Amniotic stem cell (primary cell): ENCODE results near the gene PLEKHG5.
"Not testable (repeated sequence)": the region's sequence is repeated elsewhere in the genome, so short reads cannot be mapped to it uniquely, and the experiment has no call there.

Source experiments
- DNase-seq: peaks from one replicate; lab custom pipeline; 2025; lab: John Stamatoyannopoulos, UW

Gene PLEKHG5

GRCh38 chr1:6496890-6497214 is 5.4 kb upstream of the PLEKHG5 start:
- DNase-seq, result no peak

GRCh38 chr1:6496365-6496721 is 4.9 kb upstream of the PLEKHG5 start:
- no peak for DNase-seq

- DNase-seq, result no peak
Measured at GRCh38 chr1:6495540-6496364, 4.3 kb upstream of the PLEKHG5 start.

GRCh38 chr1:6495041-6495441 is 3.6 kb upstream of the PLEKHG5 start:
- no peak for DNase-seq

GRCh38 chr1:6494627-6495026 is 3.2 kb upstream of the PLEKHG5 start:
- no peak for DNase-seq

- not testable (repeated sequence) for DNase-seq
Measured at GRCh38 chr1:6493834-6494223, 2.4 kb upstream of the PLEKHG5 start.

- no peak for DNase-seq
Measured at GRCh38 chr1:6491966-6492365, 499 bp upstream of the PLEKHG5 start.

GRCh38 chr1:6491081-6491449 is 402 bp downstream of the PLEKHG5 start:
- DNase-seq, result no peak

- DNase-seq, result peak; percentile 42
Measured at GRCh38 chr1:6490181-6491080, 1.0 kb downstream of the PLEKHG5 start.

- DNase-seq, result peak; percentile 28
Measured at GRCh38 chr1:6489799-6490180, 1.7 kb downstream of the PLEKHG5 start.

GRCh38 chr1:6489383-6489765 is 2.1 kb downstream of the PLEKHG5 start:
- no peak for DNase-seq

GRCh38 chr1:6488602-6489382 is 2.7 kb downstream of the PLEKHG5 start:
- no peak for DNase-seq

GRCh38 chr1:6487804-6488484 is 3.5 kb downstream of the PLEKHG5 start:
- DNase-seq, result no peak

GRCh38 chr1:6486433-6487011 is 4.9 kb downstream of the PLEKHG5 start:
- peak; percentile 86 for DNase-seq

GRCh38 chr1:6485168-6486101 is 6.0 kb downstream of the PLEKHG5 start:
- DNase-seq, result no peak

- DNase-seq, result no peak
Measured at GRCh38 chr1:6484826-6485167, 6.7 kb downstream of the PLEKHG5 start.

GRCh38 chr1:6483761-6484117 is 7.7 kb downstream of the PLEKHG5 start:
- DNase-seq, result no peak

GRCh38 chr1:6483017-6483760 is 8.3 kb downstream of the PLEKHG5 start:
- DNase-seq, result no peak

- DNase-seq, result no peak
Measured at GRCh38 chr1:6481820-6482219, 9.6 kb downstream of the PLEKHG5 start.
